ENCODE measurements around the gene SNTA1. TPM values are rescaled to one million over a fixed set of nuclear protein-coding genes. Genes with fewer than 3 reads are reported as not detected.
"Not testable (repeated sequence)": the region's sequence is repeated elsewhere in the genome, so short reads cannot be mapped to it uniquely, and the experiment has no call there.

Gene SNTA1
- total and polyA plus RNA-seq, 7 donors, result 36.6 to 196 (median 139) TPM

DNA sequence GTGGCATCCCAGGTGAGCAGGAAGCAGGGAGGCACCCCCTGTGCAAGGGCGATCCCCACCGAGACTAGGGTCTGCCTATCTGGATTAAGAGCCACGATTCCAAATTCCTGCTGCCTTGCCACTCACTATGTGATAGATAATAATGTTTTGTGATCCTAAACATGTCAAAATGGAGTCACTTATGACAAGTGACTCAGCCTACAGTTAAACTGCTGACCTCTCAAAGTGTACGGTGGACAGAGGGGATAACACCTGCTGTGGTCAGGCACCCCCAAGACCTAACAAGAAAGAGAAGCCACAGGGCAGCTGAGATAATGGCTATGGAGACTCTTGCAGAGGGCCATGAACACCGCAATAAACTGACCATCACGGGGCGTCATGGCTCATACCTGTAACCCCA is 16.0 kb upstream of the SNTA1 start:
- Histone ChIP-seq H3K27ac (no peak overlapping the region), H3K9me3 (no peaks in the 10 kb centered on the region), H3K4me1 (no peaks in the 10 kb centered on the region), H3K4me3 (no peak overlapping the region), H3K36me3 (ENCODE audit: insufficient read depth in 1 of 2, low read depth in 1 of 2) (no peaks in the 10 kb centered on the region), H3K27me3 (ENCODE audit: insufficient read depth in 3 of 3, low read length in 2 of 3) (no peaks in the 10 kb centered on the region)
- DNase-seq (no peak), ATAC-seq (no peak)
- intact Hi-C loops (cut with DNase I), result loop anchor here in 1 of 2 donors (5.0 kb wide), 2 partner anchors 193 to 208 kb away; partner anchors contain the start of gene ACTL10
- TF ChIP-seq, protein P1, sequence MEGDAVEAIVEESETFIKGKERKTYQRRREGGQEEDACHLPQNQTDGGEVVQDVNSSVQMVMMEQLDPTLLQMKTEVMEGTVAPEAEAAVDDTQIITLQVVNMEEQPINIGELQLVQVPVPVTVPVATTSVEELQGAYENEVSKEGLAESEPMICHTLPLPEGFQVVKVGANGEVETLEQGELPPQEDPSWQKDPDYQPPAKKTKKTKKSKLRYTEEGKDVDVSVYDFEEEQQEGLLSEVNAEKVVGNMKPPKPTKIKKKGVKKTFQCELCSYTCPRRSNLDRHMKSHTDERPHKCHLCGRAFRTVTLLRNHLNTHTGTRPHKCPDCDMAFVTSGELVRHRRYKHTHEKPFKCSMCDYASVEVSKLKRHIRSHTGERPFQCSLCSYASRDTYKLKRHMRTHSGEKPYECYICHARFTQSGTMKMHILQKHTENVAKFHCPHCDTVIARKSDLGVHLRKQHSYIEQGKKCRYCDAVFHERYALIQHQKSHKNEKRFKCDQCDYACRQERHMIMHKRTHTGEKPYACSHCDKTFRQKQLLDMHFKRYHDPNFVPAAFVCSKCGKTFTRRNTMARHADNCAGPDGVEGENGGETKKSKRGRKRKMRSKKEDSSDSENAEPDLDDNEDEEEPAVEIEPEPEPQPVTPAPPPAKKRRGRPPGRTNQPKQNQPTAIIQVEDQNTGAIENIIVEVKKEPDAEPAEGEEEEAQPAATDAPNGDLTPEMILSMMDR (IDR thresholded peaks at IDR 0.05), result no peak
- WGBS, 3 donors, result 76 to 86% (median 79%) methylated on average over 7 of the region's 7 CpGs

DNA sequence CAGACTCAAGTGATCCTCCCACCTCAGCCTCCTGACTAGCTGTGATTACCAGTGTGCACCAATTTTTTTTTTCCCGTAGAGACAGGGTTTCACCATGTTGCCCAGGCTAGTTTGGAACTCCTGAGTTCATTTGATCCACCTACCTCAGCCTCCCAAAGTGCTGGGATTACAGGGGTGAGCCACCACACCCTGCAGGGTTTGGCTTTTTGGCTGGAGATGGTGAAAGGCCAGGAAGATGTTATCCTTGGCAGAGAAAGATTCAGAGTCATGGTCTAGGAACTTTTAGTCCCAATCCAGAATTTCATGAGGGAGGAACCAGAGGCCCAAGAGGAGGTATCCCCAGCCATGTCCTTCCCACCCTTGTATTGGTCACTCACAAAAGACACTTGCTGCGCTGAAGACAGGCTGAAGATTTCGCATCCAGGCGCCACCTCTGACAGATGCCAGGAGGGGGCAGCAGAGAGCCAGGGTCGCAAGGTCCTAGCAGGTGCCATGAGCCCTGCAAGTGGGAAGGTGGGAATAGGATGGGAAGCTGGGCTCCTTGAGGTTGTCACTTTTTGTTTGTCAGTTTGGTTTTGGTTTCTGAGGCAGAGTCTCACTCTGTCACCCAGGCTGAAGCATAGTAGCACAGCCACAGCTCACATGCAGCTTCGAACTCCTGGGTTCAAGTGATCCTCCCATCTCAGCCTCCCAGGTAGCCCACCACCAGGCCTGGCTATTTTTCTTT is 13.5 kb upstream of the SNTA1 start:
- ATAC-seq, result peak; percentile 96 to 99 (median 98)
- H3K27me3 ChIP-seq (ENCODE audit: insufficient read depth in 3 of 3, low read length in 2 of 3); H3K4me1 ChIP-seq; H3K4me3 ChIP-seq; H3K9me3 ChIP-seq; H3K36me3 ChIP-seq (ENCODE audit: insufficient read depth in 1 of 2, low read depth in 1 of 2); H3K27ac ChIP-seq: not testable (repeated sequence)
- TF ChIP-seq, protein P1 (IDR thresholded peaks at IDR 0.05), result peak; percentile 95
- WGBS, 3 donors, result 19 to 23% (median 23%) methylated on average over 5 of the region's 6 CpGs
- intact Hi-C loops (cut with DNase I), result loop anchor here in 1 of 2 donors (5.0 kb wide), 2 partner anchors 195 to 210 kb away; partner anchors contain the start of gene ACTL10
- peak; percentile 83 to 92 for DNase-seq

DNA sequence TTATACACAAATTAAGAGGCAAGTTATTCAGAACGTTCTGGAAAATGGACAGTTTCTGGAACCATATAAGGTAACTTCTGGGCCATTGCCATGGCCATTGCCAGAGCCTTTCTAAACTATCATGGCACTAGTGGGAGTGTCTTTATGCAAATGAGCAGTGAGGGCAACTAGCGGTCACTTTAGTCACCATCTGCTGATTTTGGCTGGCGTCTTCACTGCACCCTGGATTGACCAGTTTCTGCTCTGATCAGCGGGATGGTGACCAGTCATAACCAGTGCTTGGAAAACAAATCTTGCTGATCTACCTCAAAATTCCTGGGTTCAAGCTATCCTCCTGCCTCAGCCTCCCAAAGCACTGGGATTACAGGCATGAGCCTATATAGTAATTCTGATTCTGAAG is 7.3 kb upstream of the SNTA1 start:
- Histone ChIP-seq H3K9me3 (no peaks in the 10 kb centered on the region), H3K36me3 (ENCODE audit: insufficient read depth in 1 of 2, low read depth in 1 of 2) (no peaks in the 10 kb centered on the region), H3K27ac (no peak overlapping the region), H3K27me3 (ENCODE audit: insufficient read depth in 3 of 3, low read length in 2 of 3) (no peaks in the 10 kb centered on the region), H3K4me3 (no peak overlapping the region), H3K4me1 (no peaks in the 10 kb centered on the region)
- 27 to 48% (median 28%) methylated on average over 4 of the region's 4 CpGs for WGBS, 3 donors
- DNase-seq (no peak), ATAC-seq (peak; percentile 74 to 91 (median 83))
- intact Hi-C loops (cut with DNase I), result no loop called here
- TF ChIP-seq, protein P1 (IDR thresholded peaks at IDR 0.05), result no peak

DNA sequence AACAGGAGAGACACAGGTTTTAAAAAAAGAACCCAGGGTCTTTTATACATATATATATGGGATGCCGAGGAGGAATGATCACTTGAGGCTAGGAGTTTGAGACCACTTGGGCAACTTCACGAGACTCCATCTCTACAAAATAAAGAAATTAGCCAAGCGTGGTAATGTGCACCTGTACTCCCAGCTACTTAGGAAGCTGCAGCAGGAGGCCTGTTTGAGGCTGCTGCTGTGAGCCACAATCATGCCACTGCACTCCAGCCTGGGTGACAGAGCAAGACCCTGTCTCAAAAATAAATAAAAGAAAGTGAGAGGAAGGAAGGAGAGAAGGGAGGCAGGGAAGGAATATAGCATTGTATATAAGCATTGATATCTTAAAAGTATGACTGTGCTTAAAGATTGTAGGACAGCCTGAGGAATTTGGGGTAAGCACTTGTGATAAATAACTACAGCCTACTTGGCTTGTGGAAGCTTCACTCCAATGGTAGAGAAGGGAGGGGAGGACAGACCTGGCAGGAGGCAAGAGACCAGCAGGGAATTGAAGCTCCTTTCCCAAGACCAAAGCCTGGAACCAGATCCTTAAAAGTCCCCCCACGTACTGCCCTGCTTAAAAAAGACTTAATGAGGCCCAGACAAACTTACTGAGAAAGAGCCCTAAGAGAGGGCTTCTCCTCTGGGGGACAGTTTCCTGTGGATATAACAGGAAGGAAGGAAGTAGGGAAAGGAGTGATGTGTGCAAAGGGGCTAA is 2.5 kb upstream of the SNTA1 start:
- intact Hi-C loops (cut with DNase I), result loop anchor here (2.0 to 5.0 kb wide), 2 partner anchors 29 to 34 kb away; no protein-coding TSS in a partner anchor
- H3K4me1 ChIP-seq, result peaks cover 21% of the 10 kb centered on the region
- H3K4me3 ChIP-seq, result no peak overlapping the region
- no peak for ATAC-seq
- WGBS, 3 donors, result 74 to 82% (median 82%) methylated on average over 4 of the region's 4 CpGs
- TF ChIP-seq, protein P1 (IDR thresholded peaks at IDR 0.05), result no peak
- no peak overlapping the region for H3K27ac ChIP-seq
- DNase-seq, result no peak
- no peaks in the 10 kb centered on the region for H3K27me3 ChIP-seq (ENCODE audit: insufficient read depth in 3 of 3, low read length in 2 of 3)
- H3K36me3 ChIP-seq (ENCODE audit: insufficient read depth in 1 of 2, low read depth in 1 of 2), result no peaks in the 10 kb centered on the region
- H3K9me3 ChIP-seq, result no peaks in the 10 kb centered on the region
